ENCODE data around the gene GNGT2. TPM values are rescaled to one million over a fixed set of nuclear protein-coding genes. Genes with fewer than 3 reads are reported as not detected.
A peak's percentile ranks its signal among the peaks of the same experiment; 100 is the strongest.

Gene GNGT2
- total RNA-seq, 1 donor from 2014 or later: not detected

DNA sequence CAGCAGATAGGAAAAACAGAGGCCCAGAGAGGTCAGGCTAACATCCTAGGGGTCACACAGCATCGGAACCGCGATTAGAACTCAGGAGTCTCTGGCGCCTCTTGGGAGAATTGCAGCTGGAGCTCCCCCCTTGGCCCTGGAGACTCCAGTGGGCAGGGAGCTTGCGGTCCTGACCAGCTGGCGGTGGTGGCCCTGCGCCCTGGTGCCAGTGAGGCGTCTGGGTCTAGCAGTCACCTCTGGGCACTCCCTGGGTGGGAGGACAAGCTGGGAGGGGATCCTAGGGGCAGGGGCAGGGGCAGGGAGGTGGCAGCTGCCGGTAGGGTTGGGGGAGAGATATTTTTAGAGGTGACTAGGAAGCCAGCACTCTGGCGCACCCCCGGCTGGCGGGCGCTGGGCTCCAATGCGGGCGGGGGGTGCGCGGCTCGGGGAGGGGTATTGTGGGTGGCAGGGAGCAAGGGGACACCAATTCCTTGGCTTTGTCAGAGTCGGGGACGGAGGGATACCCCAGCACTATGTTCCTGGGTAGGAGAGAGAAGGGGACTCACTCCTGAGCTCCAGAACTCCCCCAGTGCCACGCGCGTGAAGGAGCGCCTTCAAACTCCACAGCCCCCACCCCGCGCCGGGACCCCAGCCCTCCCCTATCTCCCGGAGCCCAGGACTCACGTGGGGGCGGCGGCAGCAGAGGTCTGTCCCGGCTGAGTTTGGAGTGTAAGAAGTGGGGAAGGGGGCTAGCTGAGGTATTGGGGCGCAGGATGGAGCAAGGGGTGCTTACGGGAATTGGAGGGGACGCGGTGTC lies 19.6 kb upstream of the GNGT2 start:
- peak overlapping the region; percentile 71 for H3K4me3 Mint-ChIP-seq (ENCODE audit: unreplicated experiment)
- no peak overlapping the region for H3K27ac Mint-ChIP-seq (ENCODE audit: unreplicated experiment)
- no peak for DNase-seq (ENCODE audit: extremely low spot score, unreplicated experiment)
- H3K9me3 Mint-ChIP-seq (ENCODE audit: unreplicated experiment): no peaks in the 10 kb centered on the region
- TF ChIP-seq, protein P1, sequence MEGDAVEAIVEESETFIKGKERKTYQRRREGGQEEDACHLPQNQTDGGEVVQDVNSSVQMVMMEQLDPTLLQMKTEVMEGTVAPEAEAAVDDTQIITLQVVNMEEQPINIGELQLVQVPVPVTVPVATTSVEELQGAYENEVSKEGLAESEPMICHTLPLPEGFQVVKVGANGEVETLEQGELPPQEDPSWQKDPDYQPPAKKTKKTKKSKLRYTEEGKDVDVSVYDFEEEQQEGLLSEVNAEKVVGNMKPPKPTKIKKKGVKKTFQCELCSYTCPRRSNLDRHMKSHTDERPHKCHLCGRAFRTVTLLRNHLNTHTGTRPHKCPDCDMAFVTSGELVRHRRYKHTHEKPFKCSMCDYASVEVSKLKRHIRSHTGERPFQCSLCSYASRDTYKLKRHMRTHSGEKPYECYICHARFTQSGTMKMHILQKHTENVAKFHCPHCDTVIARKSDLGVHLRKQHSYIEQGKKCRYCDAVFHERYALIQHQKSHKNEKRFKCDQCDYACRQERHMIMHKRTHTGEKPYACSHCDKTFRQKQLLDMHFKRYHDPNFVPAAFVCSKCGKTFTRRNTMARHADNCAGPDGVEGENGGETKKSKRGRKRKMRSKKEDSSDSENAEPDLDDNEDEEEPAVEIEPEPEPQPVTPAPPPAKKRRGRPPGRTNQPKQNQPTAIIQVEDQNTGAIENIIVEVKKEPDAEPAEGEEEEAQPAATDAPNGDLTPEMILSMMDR (IDR thresholded peaks at IDR 0.05): no peak
- peaks cover 7% of the 10 kb centered on the region for H3K4me1 Mint-ChIP-seq (ENCODE audit: unreplicated experiment)
- H3K27me3 Mint-ChIP-seq (ENCODE audit: unreplicated experiment): peaks cover 45% of the 10 kb centered on the region
- H3K36me3 Mint-ChIP-seq (ENCODE audit: unreplicated experiment): no peaks in the 10 kb centered on the region

DNA sequence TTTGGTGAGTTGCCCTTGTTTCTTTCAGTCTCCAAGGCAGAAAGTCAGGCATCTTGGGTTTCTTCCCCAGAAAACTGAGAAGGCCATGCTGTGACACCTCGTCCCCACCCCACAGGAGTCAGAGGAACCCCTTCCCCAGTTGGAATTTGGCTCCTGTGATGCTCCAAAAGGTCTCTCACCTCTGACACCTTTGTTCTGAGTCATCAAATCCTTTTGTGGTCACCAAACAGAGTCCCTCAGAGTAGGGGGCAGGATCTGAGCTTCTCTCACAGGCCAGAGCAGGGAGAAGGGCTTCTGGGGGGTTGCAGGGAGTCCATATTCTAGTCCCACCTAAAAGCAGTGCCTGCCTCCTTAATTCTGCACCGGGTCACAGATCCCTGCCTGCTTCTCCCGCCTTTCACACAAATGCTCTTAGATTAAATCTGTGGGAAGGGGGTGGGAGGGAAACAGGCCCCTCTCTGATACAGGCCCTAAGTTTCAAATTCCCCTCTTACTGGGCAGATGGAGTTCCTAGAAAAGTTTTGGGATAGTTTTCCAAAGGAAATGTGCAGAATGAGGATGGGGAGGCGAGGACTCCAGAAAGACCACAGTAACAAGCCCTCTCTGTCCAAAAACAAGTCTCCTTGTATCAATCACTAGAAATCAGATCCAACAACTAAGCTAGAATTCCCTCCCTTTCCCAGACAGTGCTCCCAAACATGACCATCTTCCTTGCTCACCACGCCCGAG lies 18.9 kb upstream of the GNGT2 start:
- peaks cover 10% of the 10 kb centered on the region for H3K4me1 Mint-ChIP-seq (ENCODE audit: unreplicated experiment)
- H3K36me3 Mint-ChIP-seq (ENCODE audit: unreplicated experiment): no peaks in the 10 kb centered on the region
- H3K27ac Mint-ChIP-seq (ENCODE audit: unreplicated experiment): no peak overlapping the region
- no peak for DNase-seq (ENCODE audit: extremely low spot score, unreplicated experiment)
- TF ChIP-seq, protein P1 (IDR thresholded peaks at IDR 0.05): no peak
- H3K9me3 Mint-ChIP-seq (ENCODE audit: unreplicated experiment): no peaks in the 10 kb centered on the region
- H3K4me3 Mint-ChIP-seq (ENCODE audit: unreplicated experiment): peak overlapping the region; percentile 51
- peaks cover 50% of the 10 kb centered on the region for H3K27me3 Mint-ChIP-seq (ENCODE audit: unreplicated experiment)

DNA sequence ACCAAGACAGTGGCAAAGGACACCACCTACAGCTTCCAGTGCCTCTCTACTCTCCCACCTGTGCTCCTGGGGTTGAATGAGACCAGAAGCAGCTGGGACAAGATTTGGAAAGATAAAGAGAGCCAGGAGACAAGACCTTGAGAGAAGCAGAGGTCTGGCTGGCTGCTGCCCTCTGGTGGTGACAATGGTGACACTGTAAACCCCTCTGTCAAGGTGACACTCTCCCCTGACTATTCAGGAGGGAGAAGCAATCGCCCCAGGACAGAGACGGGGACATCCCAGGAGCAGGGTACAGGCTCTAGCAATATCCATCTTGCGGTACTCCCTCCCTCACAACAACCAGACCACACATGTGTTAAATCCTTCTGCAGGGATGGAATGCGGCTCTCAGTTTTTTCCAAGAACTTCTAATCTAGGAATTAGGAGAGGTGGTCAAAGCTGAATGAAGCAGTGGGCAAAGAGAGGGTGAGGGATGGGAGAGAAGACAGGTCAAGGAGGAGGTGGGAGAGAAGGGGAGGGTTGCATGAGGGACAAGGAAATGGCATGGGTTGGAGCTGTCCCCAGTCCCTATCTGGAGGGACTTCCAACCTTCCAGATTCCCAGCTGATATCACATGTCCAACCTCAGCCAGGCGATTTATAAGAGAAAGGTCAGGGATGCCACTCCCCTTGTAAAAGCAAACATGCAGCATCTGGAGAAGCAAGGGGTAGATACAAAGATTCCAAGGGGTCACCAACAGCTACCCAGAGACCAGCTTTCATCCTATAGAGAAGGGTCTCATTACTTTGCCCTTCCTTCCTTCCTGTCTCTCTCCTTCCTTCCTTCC lies 17.3 kb upstream of the GNGT2 start:
- H3K9me3 Mint-ChIP-seq (ENCODE audit: unreplicated experiment): no peaks in the 10 kb centered on the region
- no peaks in the 10 kb centered on the region for H3K36me3 Mint-ChIP-seq (ENCODE audit: unreplicated experiment)
- DNase-seq (ENCODE audit: extremely low spot score, unreplicated experiment): no peak
- H3K4me3 Mint-ChIP-seq (ENCODE audit: unreplicated experiment): no peak overlapping the region
- H3K27me3 Mint-ChIP-seq (ENCODE audit: unreplicated experiment): peaks cover 63% of the 10 kb centered on the region
- peaks cover 21% of the 10 kb centered on the region for H3K4me1 Mint-ChIP-seq (ENCODE audit: unreplicated experiment)
- TF ChIP-seq, protein P1 (IDR thresholded peaks at IDR 0.05): peak; percentile 83
- H3K27ac Mint-ChIP-seq (ENCODE audit: unreplicated experiment): no peak overlapping the region

DNA sequence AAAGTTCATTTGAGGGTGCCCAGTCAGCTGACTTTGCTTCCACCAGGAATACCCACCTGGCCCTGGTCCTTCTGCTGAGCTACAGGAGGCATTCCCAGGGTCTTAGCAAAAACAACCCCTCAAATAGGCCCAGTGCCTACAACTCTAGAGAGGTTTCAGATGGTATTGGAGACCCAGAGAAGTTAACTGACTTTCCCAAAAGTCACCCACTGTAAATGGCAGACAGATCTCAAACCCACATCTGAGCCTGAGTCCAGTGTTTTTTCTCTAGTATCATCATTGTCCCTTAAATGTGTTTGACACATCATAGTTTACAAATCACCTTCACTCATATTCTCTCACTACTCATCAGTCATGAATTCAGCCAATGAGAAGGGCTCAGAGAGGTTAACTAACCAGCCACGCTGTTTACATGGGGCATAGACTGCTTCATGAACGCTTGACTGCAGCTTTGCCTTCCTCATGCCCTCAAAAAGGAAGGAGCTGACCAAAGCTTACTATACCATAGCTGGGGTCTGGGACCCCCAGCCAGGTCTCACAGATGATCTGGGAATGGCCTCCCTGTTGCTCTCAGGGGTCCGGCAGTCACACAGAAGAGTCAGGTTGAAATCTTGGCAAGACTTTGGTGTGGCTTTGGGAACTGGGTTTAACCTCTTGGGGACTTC lies 16.5 kb upstream of the GNGT2 start:
- no peaks in the 10 kb centered on the region for H3K9me3 Mint-ChIP-seq (ENCODE audit: unreplicated experiment)
- peaks cover 70% of the 10 kb centered on the region for H3K27me3 Mint-ChIP-seq (ENCODE audit: unreplicated experiment)
- H3K27ac Mint-ChIP-seq (ENCODE audit: unreplicated experiment): no peak overlapping the region
- H3K4me3 Mint-ChIP-seq (ENCODE audit: unreplicated experiment): no peak overlapping the region
- no peak for DNase-seq (ENCODE audit: extremely low spot score, unreplicated experiment)
- no peaks in the 10 kb centered on the region for H3K36me3 Mint-ChIP-seq (ENCODE audit: unreplicated experiment)
- H3K4me1 Mint-ChIP-seq (ENCODE audit: unreplicated experiment): peaks cover 21% of the 10 kb centered on the region
- TF ChIP-seq, protein P1 (IDR thresholded peaks at IDR 0.05): no peak

All from osteocyte (in vitro differentiated cells).